Measurements from ENCODE around the gene ECE1. TPM values are rescaled to one million over a fixed set of nuclear protein-coding genes. Genes with fewer than 3 reads are reported as not detected.

The ECE1 gene
- total and polyA plus RNA-seq, 9 of the 15 experiments (the other 6 are each of a cell fraction or from before 2014, with no cell fraction given) = 0.56 to 34.8 (median 11.0) TPM

DNA sequence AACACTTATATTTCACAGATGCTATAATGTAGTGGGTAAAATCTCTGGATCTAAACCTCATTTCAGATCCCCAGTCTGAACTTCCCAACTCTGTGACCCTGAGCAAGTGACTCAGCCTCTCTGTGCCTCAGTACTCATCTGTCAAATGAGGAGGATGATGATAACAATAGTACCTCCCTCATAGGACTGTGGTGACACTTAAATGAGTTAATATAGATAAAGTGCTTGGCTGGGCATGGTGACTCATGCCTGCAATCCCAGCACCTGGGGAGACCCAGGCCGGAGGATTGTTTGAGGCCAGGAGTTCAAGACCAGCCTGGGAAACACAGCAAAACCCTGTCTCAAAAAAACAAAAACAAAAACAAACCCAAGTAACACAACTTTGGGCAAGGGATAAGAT lies 4.7 kb upstream of the ECE1 start (continued):
- TF ChIP-seq SNIP1 (IDR thresholded peaks at IDR 0.05; ENCODE audit: low read depth) = no peak
- TF ChIP-seq POLR2AphosphoS2 (IDR thresholded peaks at IDR 0.05; ENCODE audit: low read length) = no peak
- no peak for TF ChIP-seq RFX1 (IDR thresholded peaks at IDR 0.05)
- TF ChIP-seq ZFX (CRISPR knock-in tag; IDR thresholded peaks at IDR 0.05) = no peak
- no peak for TF ChIP-seq TAF1 (IDR thresholded peaks at IDR 0.05; ENCODE audit: control insufficient read depth, extremely low read depth, insufficient read depth, low read length, severe bottlenecking)
- TF ChIP-seq RBM25 (IDR thresholded peaks at IDR 0.05; ENCODE audit: low read depth, low read length, severe bottlenecking) = peak; percentile 78
- TF ChIP-seq MCM7 (IDR thresholded peaks at IDR 0.05) = no peak
- TF ChIP-seq, protein P1, sequence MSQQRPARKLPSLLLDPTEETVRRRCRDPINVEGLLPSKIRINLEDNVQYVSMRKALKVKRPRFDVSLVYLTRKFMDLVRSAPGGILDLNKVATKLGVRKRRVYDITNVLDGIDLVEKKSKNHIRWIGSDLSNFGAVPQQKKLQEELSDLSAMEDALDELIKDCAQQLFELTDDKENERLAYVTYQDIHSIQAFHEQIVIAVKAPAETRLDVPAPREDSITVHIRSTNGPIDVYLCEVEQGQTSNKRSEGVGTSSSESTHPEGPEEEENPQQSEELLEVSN (IDR thresholded peaks at IDR 0.05; ENCODE audit: borderline replicate concordance in 1 of 2, extremely low read depth in 1 of 2, insufficient read depth in 1 of 2, insufficient read length in 1 of 2, low read depth in 1 of 2, low read length in 1 of 2, poor library complexity in 1 of 2, severe bottlenecking in 1 of 2) = no peak
- TF ChIP-seq, protein P2, sequence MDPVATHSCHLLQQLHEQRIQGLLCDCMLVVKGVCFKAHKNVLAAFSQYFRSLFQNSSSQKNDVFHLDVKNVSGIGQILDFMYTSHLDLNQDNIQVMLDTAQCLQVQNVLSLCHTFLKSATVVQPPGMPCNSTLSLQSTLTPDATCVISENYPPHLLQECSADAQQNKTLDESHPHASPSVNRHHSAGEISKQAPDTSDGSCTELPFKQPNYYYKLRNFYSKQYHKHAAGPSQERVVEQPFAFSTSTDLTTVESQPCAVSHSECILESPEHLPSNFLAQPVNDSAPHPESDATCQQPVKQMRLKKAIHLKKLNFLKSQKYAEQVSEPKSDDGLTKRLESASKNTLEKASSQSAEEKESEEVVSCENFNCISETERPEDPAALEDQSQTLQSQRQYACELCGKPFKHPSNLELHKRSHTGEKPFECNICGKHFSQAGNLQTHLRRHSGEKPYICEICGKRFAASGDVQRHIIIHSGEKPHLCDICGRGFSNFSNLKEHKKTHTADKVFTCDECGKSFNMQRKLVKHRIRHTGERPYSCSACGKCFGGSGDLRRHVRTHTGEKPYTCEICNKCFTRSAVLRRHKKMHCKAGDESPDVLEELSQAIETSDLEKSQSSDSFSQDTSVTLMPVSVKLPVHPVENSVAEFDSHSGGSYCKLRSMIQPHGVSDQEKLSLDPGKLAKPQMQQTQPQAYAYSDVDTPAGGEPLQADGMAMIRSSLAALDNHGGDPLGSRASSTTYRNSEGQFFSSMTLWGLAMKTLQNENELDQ (CRISPR knock-in tag; IDR thresholded peaks at IDR 0.05; ENCODE audit: borderline replicate concordance) = no peak
- 0 out of 2 replicates have a peak, but pooled peaks have one; percentile 42 for TF ChIP-seq MBD2 (IDR thresholded peaks at IDR 0.05; ENCODE audit: borderline replicate concordance, low read depth)
- no peak for TF ChIP-seq POLR2A (conservative IDR thresholded peaks at IDR 0.05)
- TF ChIP-seq JUNB (CRISPR knock-in tag; conservative IDR thresholded peaks at IDR 0.05) = no peak
- TF ChIP-seq POLR3A (IDR thresholded peaks at IDR 0.05; ENCODE audit: borderline replicate concordance, extremely low read depth, insufficient read depth, insufficient read length) = no peak
- TF ChIP-seq ZNF12 (CRISPR knock-in tag; IDR thresholded peaks at IDR 0.05) = no peak
- no peak for TF ChIP-seq ZNF57 (CRISPR knock-in tag; IDR thresholded peaks at IDR 0.05)
- no peak for TF ChIP-seq U2AF1 (optimal IDR thresholded peaks at IDR 0.05; ENCODE audit: low read depth, low read length)
- TF ChIP-seq, protein P3, sequence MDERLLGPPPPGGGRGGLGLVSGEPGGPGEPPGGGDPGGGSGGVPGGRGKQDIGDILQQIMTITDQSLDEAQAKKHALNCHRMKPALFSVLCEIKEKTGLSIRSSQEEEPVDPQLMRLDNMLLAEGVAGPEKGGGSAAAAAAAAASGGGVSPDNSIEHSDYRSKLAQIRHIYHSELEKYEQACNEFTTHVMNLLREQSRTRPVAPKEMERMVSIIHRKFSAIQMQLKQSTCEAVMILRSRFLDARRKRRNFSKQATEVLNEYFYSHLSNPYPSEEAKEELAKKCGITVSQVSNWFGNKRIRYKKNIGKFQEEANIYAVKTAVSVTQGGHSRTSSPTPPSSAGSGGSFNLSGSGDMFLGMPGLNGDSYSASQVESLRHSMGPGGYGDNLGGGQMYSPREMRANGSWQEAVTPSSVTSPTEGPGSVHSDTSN (CRISPR knock-in tag; IDR thresholded peaks at IDR 0.05; ENCODE audit: low read depth) = no peak
- TF ChIP-seq, protein P3 (tag; conservative IDR thresholded peaks at IDR 0.05; ENCODE audit: low read depth) = peak; percentile 88
- TF ChIP-seq HDAC6 (IDR thresholded peaks at IDR 0.05; ENCODE audit: low read depth, low read length) = no peak
- TF ChIP-seq, protein P4, sequence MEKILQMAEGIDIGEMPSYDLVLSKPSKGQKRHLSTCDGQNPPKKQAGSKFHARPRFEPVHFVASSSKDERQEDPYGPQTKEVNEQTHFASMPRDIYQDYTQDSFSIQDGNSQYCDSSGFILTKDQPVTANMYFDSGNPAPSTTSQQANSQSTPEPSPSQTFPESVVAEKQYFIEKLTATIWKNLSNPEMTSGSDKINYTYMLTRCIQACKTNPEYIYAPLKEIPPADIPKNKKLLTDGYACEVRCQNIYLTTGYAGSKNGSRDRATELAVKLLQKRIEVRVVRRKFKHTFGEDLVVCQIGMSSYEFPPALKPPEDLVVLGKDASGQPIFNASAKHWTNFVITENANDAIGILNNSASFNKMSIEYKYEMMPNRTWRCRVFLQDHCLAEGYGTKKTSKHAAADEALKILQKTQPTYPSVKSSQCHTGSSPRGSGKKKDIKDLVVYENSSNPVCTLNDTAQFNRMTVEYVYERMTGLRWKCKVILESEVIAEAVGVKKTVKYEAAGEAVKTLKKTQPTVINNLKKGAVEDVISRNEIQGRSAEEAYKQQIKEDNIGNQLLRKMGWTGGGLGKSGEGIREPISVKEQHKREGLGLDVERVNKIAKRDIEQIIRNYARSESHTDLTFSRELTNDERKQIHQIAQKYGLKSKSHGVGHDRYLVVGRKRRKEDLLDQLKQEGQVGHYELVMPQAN (IDR thresholded peaks at IDR 0.05; ENCODE audit: borderline replicate concordance) = no peak
